Fibroblast of the aortic adventitia (primary cell): Measurements from ENCODE around the gene PEAK3. TPM values are rescaled to one million over a fixed set of nuclear protein-coding genes. Genes with fewer than 3 reads are reported as not detected.

Source experiments
- DNase-seq: peaks from one replicate; pipeline ENCODE4 v3.0.0-alpha.2; 2010; ENCODE audit warnings: low read depth
- H3K4me3 ChIP-seq: 2 replicates; pipeline ENCODE4 v1.5.1; 2011; ENCODE audit warnings: low read depth, mild to moderate bottlenecking, control low read depth, low read length, moderate library complexity
- total RNA-seq: library from RNA; depleted of rRNA; stranded (reverse); fragments of >200 nt; gene quantifications from 2 replicates; pipeline ENCODE4 v1.2.3, GENCODE V29; 2012; ENCODE audit warnings: low replicate concordance
- TF ChIP-seq, protein P1 (sequence below): IDR thresholded peaks from 2 replicates; pipeline ENCODE4 v1.5.1; 2011; ENCODE audit warnings: mild to moderate bottlenecking, low read length, control low read depth, inconsistent platforms; ENCODE audit not compliant: insufficient read depth

The PEAK3 gene
- total RNA-seq, 1 donor: not detected

GRCh38 chr19:2306971-2307370 lies 25.0 kb upstream of the PEAK3 start:
- TF ChIP-seq, protein P1, sequence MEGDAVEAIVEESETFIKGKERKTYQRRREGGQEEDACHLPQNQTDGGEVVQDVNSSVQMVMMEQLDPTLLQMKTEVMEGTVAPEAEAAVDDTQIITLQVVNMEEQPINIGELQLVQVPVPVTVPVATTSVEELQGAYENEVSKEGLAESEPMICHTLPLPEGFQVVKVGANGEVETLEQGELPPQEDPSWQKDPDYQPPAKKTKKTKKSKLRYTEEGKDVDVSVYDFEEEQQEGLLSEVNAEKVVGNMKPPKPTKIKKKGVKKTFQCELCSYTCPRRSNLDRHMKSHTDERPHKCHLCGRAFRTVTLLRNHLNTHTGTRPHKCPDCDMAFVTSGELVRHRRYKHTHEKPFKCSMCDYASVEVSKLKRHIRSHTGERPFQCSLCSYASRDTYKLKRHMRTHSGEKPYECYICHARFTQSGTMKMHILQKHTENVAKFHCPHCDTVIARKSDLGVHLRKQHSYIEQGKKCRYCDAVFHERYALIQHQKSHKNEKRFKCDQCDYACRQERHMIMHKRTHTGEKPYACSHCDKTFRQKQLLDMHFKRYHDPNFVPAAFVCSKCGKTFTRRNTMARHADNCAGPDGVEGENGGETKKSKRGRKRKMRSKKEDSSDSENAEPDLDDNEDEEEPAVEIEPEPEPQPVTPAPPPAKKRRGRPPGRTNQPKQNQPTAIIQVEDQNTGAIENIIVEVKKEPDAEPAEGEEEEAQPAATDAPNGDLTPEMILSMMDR: no peak
- H3K4me3 ChIP-seq: no peak overlapping the region
- DNase-seq: no peak

GRCh38 chr19:2306281-2306806 lies 24.4 kb upstream of the PEAK3 start:
- no peak for DNase-seq

DNA sequence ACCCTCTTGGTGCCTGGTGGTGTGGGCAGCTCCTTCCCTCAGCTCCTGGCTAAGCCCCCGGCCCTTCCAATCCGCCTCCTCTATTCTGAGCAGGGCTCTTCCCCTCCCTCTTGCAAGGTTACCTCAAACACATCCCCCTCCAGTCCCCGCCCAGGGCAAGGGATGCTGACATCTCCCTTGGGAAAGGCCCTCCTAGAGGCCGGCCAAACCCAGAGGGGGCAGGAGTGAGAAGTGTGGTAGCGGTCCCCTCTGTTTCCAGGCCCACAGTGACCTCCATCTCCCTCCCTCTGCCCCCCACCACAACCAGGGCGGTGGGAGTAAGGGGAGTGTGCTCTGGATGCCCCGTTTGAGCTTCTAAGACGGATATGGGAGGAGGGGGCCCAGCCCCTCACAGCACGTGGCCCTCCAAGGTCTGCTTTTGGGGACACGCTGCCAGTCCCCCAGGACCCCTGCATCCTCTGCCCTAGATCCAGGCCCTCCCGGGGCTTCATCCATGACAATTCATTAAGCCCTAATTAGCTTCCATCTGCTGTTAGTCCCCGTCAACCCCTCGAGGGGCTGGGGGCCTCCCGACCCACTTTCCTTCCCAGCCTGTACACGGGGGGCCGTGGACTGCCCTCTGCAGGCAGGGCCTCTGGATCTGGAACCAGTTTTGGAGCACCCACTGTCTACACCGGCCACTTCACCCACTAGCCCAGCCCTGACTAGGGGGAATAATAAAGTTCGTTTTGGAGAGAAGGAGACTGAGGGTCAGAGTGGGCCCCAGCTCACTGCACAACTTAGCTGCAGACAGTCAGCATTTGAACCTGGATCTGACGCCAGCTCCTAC lies 23.7 kb upstream of the PEAK3 start:
- H3K4me3 ChIP-seq: no peak overlapping the region
- no peak for DNase-seq
- TF ChIP-seq, protein P1: no peak

More at GRCh38 chr19:2306281-2306806, 24.4 kb upstream of the PEAK3 start:
- TF ChIP-seq, protein P1: no peak
- no peak overlapping the region for H3K4me3 ChIP-seq

DNA sequence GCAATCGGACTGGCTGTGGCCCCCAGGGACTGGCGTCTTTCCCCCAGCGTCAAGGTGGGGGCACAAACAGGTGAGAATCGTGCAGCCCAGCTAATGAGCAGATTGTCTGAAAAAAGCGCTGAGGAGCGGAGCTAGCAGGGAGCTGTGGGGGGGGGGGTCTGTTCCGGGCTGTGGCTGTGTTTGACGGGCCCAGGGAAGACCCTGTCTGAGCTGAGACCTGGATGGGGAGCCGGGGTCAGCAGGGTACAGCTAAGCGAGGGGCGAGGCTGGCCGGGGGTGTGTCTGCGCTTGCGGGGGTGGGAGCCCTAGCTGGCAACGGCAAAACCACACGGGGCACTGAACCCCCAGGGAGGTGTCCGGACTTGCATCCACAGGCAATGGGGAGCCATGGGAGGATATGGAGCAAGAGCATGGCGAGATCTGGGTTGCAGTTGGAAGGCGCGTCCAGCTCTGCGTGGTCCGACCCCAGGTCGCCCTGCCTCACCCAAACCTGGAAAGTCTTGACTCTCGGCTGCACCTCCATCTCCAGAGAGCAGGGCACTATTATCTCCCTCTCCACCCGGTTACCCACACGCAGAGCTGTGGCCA lies 21.3 kb upstream of the PEAK3 start:
- DNase-seq: no peak
- TF ChIP-seq, protein P1: no peak
- H3K4me3 ChIP-seq: no peak overlapping the region

GRCh38 chr19:2302319-2303210 lies 20.6 kb upstream of the PEAK3 start:
- H3K4me3 ChIP-seq: no peak overlapping the region
- TF ChIP-seq, protein P1: no peak
- peak; percentile 27 for DNase-seq

- DNase-seq: no peak
- H3K4me3 ChIP-seq: no peak overlapping the region
Observed at GRCh38 chr19:2300533-2300932, 18.6 kb upstream of the PEAK3 start.

More at GRCh38 chr19:2300533-2300932, 18.6 kb upstream of the PEAK3 start:
- TF ChIP-seq, protein P1: no peak
